Measurements from ENCODE around the gene GDPD5.

Gene GDPD5

DNA sequence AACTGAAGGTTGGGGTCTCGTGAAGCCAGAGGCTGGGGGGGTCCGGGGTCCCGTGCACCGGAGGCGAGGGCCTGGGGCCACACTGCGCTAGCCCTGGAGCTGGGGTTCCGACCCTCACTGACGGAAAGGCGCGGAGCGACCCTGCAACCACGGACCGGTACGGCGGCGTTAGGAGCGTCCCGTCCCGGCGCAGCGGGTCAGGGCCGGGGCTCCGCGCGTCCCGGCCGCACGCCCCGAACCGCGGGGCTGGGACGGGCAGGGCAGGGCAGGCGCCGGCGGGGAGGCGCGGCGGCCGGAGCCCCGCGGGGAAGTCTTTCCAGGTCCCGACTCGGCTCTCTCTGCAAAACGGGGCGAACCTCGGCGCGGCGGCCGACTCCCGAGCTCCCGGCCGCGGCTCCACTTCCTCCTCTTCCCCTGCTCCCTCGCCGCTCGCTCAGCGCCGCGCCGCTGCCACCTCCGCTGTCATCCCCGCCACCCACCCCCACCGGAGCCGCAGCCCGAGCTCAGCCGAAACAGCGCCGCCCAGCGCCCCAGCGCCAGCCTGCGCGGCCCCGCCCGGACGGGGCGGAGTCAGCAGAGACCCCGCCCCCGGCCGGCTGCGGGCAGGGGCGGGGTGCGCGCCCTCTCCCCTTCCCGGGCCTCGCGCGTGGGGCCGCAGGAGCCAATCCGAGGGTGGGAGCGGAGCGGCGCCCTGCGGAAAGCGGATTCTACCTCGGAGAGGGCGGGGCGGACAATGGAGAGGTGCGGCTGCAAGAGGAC lies at the start of gene GDPD5:
Gene GDPD5 (minus strand): TSS at position 509 of the 759 bp plus-strand sequence. CDS start 48,206 bp downstream, outside the sequence.
- DNase-seq: no peak

DNA sequence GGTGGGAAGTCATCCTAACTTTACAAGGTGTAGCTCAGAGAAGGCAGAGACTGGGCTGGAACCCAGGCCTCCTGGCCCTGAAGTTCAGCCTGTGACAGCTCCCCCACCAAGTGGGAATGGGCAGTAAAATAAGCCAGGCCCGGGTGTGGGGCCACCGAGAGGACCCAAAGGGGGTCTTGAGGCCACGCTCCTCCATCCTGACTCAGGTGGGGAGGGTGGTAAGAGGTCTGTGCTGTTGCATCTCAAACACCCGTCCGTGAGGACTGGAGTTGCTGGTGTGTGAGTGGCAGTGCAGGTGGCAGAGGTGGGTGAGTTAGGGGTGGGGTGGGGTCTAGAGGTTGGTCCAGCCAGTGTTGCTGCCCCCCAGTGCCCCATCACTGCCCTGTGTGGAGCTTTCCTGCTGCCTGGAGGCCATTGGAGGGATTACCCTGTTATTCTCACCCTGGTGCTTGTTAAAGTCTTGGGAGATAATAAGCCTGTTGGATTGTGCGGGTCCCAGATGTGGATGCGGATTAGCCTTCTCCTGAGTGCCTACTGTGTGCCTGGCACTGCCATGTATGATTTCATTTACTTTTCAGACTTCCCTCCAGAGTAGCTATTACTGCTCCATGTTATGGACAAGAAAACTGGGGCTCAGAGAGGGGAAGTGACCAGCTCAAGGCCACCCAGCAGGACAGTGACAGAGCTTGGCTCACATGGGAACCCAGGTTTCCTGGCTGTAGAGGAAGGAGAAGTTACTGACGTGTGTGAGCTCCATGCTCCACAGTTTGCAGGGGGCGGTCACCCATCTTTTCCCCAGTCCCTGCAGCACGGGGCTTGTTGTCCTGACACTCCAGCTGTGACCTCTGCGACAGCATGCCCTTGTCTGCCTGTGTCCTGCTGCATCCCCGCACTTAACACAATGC lies 49.2 kb upstream of the GDPD5 start:
- no peak for DNase-seq

DNA sequence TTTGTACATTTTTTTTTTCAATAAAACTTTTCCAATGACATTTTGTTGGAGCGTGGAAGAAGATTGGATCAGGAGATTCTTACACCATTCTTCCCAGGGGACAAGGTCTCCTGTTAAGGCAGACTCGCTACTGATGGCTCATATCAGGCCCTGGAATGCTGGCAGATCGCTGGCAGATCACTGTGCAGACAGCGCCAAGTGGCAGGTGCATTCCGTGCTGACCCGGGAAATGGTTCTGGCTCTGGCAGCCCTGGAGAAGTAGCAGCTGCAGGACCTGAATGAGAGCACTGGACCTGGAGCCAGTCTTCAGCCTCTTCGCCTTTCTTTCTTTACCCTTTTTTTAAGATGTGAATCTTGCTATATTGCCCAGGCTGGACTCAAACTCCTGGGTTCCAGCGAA lies 47.0 kb upstream of the GDPD5 start:
- no peak for DNase-seq

DNA sequence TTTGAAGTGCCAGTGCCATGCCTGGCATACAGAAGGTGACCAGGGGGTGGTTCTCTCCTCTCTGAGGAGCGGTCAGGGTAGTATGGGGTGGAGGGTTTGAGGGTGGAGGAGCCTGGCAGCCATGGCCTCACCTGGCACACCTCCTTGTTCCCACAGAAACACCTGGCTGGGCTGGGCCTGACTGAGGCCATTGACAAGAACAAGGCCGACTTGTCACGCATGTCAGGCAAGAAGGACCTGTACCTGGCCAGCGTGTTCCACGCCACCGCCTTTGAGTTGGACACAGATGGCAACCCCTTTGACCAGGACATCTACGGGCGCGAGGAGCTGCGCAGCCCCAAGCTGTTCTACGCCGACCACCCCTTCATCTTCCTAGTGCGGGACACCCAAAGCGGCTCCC lies 45.9 kb upstream of the GDPD5 start:
- DNase-seq: no peak

DNA sequence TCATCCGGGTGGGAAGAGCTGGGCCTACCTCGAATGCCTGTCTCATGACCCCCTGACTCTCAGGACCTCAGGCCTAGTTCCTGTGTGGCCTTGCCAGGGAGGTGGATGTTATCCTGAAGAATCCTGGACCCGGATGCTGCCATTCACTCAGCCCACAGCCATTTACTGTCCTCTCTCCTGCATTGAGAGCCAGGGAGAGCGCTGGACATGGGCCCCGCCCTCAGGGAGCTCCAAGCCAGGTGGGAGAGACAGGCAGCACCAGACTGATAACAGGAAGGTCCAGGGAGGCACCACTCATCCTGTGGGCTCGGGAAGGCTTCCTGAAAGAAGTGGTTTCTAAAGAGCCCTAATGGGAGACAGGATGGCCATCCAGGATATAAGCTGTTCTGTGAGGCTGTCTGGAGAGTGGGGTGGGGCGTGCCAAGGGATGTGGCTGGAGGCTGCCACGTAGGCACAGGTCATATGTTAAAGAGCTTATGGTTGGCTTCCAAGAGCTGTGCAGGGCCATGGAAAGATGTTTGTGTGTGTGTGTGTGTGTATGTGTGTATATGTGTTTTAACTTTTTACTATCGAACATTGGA lies 44.9 kb upstream of the GDPD5 start:
- DNase-seq: no peak

DNA sequence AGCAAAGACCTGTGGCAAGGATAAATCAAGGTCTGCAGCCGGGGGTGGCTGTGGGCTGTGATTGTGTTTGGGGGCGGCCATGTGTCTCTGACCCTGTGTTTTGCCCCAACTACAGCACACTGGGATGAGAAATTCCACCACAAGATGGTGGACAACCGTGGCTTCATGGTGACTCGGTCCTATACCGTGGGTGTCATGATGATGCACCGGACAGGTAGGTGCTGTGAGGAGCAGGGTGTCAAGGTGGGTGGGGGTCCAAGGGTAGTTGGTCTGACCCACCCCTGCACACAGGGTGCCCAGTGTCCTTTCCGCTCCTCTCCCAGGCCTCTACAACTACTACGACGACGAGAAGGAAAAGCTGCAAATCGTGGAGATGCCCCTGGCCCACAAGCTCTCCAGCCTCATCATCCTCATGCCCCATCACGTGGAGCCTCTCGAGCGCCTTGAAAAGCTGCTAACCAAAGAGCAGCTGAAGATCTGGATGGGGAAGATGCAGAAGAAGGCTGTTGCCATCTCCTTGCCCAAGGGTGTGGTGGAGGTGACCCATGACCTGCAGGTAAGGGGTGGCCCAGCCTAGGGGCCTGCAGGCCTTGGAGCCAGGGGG lies 43.0 kb upstream of the GDPD5 start:
- DNase-seq: no peak

DNA sequence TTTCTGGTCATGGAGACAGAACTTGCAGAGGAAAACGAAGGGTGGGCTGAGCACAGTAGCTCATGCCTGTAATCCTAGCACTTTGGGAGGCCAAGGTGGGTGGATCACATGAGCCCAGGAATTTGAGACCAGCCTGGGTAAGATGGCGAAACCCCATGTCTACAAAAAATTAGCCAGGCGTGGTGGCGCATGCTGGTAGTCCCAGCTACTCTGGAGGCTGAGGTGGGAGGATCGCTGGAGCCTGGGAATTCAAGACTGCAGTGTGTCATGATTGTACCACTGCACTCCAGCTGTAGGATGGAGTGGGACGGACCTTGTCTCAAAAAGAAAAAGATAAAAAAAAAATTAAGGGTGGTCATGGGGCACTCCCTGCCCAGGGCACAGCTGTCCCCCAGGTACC lies 42.2 kb upstream of the GDPD5 start:
- no peak for DNase-seq

DNA sequence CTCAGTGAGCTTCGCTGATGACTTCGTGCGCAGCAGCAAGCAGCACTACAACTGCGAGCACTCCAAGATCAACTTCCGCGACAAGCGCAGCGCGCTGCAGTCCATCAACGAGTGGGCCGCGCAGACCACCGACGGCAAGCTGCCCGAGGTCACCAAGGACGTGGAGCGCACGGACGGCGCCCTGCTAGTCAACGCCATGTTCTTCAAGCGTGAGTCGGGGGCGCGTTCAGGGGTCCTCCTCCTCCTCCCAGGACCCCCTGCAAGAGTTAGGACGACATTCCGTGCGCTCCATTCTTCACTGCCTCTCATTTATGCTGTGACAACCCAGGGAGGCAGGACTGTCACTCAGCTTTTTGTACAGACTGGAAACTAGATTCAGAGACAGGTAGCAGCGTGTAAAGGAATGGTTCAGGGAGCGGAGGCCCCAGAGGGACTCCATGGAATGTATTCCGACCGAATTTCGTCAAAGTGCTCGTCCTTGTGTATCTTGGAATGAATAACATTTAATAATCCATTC lies 41.1 kb upstream of the GDPD5 start:
- no peak for DNase-seq

DNA sequence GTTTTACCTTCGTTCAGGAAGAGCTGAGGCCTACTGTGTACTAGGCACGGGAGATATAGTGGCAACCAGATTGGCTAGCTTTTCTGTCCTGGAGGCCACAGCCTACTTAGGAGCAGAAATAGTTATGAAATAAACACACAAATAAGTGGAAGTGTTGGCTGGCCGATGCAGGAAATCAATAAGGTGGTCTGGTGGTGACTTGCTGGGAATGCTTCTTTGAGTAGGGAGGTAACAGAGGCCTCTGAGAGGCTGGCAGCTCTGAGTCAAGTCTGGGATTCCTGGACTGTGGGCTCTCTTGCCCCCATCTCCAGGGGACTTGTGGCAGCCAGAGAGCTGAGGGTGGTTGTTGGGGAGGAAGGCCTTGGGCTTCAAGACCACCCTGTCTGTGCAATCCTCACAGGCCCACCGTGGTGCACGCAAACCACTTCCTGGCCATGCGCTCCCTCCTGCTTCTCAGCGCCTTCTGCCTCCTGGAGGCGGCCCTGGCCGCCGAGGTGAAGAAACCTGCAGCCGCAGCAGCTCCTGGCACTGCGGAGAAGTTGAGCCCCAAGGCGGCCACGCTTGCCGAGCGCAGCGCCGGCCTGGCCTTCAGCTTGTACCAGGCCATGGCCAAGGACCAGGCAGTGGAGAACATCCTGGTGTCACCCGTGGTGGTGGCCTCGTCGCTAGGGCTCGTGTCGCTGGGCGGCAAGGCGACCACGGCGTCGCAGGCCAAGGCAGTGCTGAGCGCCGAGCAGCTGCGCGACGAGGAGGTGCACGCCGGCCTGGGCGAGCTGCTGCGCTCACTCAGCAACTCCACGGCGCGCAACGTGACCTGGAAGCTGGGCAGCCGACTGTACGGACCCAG lies 40.4 kb upstream of the GDPD5 start:
- no peak for DNase-seq

DNA sequence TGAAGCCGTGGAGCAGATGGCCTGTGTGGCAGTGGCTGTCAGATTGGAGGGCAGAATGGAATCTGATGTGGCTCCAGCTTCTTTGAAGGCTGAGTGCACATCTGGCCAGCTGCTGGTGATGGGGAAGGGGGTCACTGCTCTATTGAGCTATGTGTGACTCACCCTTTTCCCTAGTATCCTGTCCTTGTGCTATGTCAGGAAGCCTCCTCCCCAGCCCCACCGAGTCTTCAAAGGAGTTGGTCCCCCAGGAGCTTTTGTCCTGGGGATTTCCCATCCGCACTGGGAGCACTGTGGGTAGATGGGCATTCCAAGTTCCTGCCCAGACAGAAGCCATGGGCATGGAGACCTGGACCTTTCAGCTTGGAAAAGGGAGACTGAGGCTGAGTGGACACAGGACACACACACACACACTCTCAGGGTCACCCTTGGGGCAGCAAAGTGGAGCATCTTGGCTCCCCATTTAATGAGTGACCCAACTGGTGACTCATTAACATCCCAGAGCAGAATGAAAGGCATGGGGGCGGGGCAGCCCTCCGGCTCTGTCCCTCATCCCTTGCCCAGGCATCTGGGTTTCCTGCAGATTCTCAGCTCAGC lies 39.6 kb upstream of the GDPD5 start:
- no peak for DNase-seq

DNA sequence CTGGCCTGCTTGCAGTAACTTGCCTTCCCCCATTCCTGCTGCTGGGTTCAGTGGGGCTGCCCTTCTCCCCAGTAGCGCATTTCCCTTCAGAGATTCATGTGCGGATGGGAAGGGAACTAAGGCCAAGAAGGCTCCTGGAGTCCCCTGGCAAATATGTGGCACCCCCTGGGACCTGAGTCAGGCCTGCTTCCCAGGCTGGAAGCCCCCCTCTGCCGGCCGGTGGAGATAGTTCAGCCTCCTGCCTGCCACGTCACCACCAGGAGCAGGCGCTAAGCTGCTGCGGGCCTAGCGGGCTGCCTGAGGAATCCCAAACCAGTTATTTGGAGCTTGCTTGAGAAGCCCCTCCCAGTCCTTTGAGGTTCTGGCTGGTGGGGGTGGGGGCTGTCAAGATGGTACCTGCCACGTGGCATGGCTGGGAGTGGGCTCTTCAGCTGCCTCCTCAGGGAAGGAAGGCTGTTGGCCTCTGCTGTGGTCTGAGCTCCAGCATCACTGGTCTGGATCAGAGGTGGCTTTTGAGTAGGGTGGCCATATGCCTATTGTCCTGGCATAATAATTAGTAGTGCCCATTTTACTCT lies 38.3 kb upstream of the GDPD5 start:
- no peak for DNase-seq

GRCh38 chr11:75563501-75563977 lies 37.8 kb upstream of the GDPD5 start:
- DNase-seq: no peak

GRCh38 chr11:75562836-75563484 lies 37.2 kb upstream of the GDPD5 start:
- no peak for DNase-seq

- DNase-seq: no peak
Measured at GRCh38 chr11:75562048-75562835, 36.5 kb upstream of the GDPD5 start, which contains the start of gene SERPINH1. Gene SERPINH1, plus strand, starts transcription at chr11:75562253. Its CDS starts 4,097 bp downstream, at chr11:75566350.

GRCh38 chr11:75561426-75562047 lies 35.8 kb upstream of the GDPD5 start:
- no peak for DNase-seq

DNA sequence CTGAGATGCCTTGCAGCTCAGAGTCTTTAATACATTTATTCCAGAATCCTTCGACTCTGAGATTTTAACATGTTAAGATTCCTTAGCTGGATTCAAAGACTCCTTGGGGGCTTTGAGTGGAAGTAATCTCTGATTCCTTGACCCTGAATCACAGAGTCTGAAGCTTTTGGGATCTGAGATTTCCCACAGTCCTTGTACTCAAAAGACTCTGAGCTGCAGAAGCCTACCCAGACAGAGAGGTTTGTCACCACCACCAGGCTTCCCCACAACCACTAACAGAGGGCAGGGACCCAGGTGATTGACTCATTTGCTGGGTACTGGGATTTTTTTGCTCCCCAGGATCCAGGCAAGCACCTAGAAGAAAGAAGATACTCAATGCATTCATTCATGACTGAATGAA lies 34.9 kb upstream of the GDPD5 start:
- DNase-seq: no peak

GRCh38 chr11:75558939-75559843 lies 33.5 kb upstream of the GDPD5 start:
- DNase-seq: no peak
